Epidermal melanocyte (primary cell): ENCODE data around the gene CAPN5.

ENCODE experiments used
- DNase-seq: peaks from one replicate; pipeline ENCODE4 v3.0.0; 2011; ENCODE audit warnings: low spot score; ENCODE audit not compliant: insufficient read length

The CAPN5 gene

GRCh38 chr11:77148963-77149715, 82.4 kb downstream of the CAPN5 start:
- DNase-seq: no peak

DNA sequence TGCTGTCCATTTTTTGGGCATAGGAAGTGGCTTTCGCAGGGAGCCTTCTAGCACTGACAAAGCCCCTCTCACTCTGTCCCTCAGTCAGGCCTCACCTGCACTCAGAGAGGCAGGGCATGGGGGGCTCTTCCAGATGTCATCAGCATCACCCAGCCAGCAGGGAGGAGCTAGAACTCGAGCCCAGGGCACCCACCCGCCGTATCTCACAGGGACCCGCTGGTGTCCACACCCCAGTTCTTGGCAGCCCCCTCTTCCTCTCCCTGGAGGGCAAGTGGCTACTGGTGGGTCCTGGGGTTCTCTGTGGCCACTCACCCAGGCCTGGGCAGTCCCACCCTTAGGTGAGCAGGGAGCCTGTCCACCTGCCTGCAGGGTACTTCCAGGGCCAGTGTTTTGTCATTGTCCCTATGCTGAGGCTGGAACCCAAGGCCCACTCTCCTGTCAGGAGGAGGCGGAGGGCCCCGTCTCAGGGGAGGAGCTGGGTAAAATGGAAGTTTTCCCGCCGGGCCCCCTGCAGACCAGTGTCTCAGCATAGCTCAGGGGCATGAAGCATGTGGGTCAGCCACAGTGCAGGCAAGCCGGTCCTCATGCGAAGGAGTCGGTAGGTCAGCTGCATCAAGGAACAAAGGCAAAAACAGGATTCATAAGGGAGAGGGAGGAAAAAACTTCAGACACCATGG, 83.1 kb downstream of the CAPN5 start:
- no peak for DNase-seq

DNA sequence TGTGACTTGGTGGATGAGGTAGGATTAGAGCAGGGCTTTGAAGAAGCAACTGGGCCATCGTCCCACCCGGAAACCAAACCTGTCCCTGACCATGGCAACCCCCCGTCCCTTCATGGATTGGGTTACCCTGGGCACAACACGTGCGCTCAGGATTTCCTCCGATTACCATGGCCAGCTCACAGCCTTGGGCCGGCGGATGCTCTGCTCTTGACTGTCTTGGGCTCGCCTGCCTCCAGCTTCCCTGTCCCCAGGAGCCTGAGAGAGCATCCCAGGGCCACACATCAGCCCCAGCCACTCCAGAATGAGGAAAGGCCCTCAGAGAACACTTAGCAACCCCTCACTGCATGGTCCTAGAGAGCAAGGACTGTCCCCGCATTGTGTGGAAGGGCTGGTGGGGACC, 84.1 kb downstream of the CAPN5 start:
- DNase-seq: no peak

DNA sequence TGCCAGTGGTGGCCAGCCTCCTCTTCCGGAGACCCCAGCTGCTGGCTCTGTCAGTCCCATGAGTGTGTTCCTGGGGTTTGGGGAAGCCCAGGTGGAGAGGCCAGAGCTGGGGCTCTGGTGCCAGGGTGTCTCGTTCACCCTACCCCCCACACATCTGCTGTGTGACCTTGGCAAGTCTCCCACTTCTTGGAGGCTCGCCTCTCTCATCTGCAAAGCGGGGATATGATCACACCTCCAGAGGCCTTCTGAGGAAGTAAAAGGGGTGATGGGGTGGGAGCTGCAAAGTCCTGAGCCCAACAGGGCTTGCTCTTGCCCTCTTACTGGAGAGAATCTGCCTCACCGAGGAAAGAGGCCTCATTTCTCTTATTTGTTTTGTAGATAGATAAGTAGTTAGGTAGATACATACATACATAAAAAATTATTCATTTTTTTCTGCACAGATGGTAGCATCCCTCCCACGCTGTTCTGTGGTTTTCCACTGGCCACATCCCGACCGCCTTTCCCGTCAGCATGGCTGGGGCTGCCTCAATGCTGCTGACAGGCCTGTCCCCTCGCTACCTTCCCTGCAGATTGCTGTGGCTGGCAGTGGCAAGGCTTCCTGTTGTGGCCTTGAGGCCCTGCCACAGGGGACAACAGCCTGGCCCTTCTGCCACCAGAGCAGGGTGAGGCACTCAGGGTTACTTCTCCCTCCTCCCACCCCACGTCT, 85.2 kb downstream of the CAPN5 start:
- no peak for DNase-seq

DNA sequence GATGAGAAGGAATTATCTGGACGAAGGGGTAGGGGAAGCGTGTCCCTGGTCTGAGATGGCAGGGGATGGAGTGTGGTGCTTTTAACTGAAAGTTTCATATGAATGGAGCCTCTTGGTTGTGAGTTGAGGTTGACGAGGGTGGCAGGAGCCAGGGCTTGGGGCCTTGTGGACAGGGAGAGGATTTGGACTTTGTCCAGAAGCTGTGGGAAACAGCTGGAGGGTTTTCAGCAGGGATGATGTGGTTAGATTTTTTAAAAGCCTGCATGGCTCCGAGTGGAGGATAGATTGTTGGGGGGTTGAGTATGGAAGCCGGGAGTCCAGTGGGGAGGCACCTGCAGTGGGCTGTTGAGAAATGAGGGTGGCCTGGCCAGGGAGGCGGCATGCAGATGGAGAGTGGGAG, 86.1 kb downstream of the CAPN5 start:
- DNase-seq: peak; percentile 56

- no peak for DNase-seq
Observed at GRCh38 chr11:77153276-77154185, 86.8 kb downstream of the CAPN5 start.

DNA sequence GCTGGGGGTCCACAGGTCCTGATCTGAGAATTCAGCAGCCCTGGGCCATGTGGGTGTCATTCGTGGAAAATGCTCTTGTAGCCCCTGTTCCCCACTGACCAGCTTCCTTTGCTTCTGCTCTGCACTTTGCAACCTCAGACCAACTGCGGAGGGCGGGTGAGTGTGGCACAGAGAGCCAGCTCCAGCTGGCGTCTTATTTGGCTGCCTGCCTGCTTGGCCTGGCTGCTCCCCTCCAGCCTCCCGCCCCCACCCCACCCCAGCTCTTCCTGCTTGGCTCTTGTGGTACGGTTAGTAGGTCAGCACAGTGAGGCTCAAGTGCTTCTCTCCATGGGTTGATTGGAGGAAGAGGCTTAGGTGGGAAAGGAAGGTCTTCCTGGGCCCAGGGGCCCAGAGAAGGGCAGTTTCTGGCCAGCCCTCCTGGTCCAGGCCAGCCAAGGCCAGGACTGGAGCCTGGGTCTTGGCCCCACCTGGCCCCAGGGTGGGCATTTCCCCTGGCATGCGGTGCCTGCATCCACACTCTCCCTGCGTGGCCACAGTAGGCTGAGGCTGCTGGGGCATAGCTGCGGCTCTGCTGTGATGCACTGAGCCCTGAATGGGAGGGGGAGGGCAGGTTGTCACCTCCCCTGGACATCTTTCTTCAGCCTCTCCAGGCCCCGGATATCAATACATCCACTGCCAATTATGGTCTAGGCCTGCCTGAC, 87.8 kb downstream of the CAPN5 start:
- no peak for DNase-seq

- no peak for DNase-seq
Observed at GRCh38 chr11:77155082-77155475, 88.3 kb downstream of the CAPN5 start.

DNA sequence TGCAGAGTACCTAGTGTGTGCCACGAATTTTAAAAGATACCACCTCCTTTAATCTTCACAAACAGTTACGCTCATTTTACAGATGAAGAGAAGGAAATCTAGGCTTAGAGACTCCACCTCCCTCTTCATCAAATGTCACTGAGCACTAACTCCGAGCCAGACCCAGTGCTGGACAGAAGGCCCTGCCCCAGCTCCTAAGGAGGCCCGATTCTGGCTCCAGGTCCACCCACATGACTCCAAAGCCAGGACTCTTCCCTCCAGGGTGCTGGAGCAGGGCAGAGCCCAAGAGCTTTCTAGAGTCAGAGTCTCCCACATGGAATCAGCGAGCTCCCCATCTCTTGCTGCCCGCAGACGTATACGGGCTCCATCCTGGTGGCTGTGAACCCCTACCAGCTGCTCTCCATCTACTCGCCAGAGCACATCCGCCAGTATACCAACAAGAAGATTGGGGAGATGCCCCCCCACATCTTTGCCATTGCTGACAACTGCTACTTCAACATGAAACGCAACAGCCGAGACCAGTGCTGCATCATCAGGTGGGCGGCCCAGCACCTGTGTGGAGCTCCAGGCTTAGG, 88.9 kb downstream of the CAPN5 start:
- no peak for DNase-seq

DNA sequence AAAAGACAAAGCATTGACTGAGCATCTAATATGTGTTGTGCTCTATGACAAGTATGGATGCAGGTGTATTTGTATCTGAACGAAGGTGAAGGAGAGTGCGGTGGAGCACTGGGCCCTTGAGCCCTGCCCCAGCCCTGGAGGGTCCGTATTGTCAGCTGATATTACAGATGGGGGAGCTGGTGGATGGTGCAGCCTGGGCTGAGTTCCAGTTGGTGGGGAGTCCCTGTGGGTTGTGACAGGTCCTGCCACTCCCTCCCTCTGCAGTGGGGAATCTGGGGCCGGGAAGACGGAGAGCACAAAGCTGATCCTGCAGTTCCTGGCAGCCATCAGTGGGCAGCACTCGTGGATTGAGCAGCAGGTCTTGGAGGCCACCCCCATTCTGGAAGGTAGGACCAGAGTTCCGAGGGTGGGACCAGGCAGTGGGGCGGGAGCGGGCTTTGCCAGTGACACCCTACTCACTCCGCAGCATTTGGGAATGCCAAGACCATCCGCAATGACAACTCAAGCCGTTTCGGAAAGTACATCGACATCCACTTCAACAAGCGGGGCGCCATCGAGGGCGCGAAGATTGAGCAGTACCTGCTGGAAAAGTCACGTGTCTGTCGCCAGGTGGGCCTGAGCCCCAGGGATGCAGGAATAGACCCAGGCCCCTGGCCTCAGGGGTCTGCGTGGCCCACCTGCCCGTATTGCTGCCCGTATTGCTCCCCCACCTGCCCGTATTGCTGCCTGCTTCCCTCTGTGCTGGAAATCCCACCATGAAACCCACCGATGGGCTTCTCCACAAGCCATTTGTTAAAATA, 89.8 kb downstream of the CAPN5 start:
- DNase-seq: no peak

DNA sequence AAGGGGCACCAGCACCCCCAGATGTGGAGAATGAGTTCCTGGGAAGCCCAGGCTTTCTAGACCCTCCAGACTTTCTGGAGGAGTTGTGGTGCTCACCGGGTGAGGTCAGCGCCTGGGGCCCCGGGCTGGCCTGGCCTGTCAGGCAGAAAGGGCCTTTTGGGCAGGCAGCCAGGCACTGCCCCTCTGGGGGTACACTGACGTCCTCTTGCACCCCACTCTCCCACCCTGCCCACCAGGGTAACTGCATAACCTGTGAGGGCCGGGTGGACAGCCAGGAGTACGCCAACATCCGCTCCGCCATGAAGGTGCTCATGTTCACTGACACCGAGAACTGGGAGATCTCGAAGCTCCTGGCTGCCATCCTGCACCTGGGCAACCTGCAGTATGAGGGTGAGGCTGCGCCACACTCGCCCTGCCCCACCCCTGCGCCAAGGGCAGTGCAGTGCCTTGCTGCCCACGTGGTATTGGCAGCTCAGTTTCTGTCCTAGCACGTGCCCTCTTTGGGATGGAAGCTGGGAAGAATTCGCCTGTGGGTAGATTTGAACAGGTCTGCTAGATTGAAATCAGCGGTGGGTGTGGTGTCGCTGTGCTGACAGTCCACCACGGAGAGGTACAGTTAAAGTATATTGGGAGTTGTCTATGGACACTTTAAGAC, 91.4 kb downstream of the CAPN5 start:
- DNase-seq: no peak

- DNase-seq: no peak
Observed at GRCh38 chr11:77159219-77159936, 92.6 kb downstream of the CAPN5 start.

- no peak for DNase-seq
Observed at GRCh38 chr11:77159937-77160495, 93.2 kb downstream of the CAPN5 start.

DNA sequence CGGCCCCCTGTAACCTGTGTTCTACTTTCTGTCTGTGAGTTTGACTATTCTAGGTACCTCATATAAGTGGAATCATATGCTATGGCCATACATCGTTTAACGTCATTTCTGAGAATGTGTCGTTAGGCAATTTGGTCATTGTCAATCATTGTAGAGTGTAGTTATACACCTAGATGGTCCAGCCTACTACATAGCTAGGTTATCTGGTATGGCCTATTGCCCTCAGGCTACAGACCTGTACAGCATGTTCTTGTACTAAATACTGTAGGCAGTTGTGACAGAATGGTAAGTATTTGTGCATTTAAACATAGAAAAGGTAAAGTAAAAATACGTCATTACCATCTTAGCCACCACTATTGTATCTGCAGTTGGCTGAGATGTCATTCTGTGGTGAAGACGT, 96.5 kb downstream of the CAPN5 start:
- DNase-seq: no peak

DNA sequence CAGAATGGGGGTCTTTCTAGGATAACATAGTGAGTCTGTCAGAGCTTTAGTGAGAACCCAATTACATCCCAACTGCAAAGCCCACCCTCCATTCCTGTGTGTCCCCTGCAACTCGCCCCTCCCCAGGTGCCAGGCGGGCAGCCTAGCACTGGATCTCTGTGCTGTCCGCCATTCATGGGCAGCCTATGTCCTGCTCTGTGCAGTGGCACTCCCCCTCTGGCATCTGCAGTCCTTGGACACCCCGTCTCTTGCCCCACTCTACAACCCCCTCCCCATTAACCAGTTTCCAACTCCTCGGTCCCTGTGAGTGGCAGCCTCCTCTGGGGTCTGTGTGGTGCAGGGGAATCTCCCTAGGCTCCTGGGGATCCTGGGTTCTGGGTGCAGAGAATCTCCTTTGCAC, 98.3 kb downstream of the CAPN5 start:
- DNase-seq: no peak

DNA sequence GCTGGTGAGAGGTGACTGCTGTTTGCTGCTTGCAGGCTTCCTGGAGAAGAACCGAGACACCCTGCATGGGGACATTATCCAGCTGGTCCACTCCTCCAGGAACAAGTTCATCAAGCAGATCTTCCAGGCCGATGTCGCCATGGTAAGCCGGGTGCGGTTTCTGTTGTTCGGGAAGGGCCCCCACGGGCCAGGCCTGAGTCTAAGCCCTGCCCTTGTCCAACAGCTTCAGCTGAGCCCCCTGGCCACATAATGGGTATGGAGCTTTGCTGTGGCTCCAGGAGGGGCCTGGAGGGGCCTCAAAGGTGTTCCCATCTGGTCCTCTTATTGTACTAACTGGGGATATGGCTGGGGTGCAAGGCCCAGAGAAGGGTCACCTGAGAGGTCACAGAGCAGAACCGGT, 99.2 kb downstream of the CAPN5 start:
- DNase-seq: no peak

- DNase-seq: no peak
Observed at GRCh38 chr11:77167111-77167626, 100.4 kb downstream of the CAPN5 start.

DNA sequence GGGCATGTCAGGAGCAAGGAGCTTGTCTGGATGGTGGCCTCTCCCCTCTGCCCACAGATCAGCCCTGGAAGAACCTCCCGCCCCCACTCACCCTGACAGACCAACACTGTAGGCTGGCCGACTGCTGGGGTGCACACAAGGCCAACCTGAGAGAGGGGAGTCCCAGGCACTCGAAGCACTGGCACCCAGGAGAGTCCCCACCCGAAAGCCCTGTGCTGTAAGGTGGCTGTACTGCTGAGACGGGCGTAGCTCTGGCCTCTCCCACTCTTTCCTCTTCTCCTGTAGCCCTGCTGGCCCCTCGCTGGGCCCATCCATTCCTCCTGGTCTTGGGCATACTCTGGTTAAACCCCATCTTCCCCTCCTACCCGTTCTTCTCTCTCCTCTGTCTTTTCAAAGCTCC, 101.0 kb downstream of the CAPN5 start:
- no peak for DNase-seq
